ENCODE results near the gene RASIP1. TPM values are rescaled to one million over a fixed set of nuclear protein-coding genes. Genes with fewer than 3 reads are reported as not detected.
"Not testable (repeated sequence)": the region's sequence is repeated elsewhere in the genome, so short reads cannot be mapped to it uniquely, and the experiment has no call there.

Gene RASIP1, protein sequence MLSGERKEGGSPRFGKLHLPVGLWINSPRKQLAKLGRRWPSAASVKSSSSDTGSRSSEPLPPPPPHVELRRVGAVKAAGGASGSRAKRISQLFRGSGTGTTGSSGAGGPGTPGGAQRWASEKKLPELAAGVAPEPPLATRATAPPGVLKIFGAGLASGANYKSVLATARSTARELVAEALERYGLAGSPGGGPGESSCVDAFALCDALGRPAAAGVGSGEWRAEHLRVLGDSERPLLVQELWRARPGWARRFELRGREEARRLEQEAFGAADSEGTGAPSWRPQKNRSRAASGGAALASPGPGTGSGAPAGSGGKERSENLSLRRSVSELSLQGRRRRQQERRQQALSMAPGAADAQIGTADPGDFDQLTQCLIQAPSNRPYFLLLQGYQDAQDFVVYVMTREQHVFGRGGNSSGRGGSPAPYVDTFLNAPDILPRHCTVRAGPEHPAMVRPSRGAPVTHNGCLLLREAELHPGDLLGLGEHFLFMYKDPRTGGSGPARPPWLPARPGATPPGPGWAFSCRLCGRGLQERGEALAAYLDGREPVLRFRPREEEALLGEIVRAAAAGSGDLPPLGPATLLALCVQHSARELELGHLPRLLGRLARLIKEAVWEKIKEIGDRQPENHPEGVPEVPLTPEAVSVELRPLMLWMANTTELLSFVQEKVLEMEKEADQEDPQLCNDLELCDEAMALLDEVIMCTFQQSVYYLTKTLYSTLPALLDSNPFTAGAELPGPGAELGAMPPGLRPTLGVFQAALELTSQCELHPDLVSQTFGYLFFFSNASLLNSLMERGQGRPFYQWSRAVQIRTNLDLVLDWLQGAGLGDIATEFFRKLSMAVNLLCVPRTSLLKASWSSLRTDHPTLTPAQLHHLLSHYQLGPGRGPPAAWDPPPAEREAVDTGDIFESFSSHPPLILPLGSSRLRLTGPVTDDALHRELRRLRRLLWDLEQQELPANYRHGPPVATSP
- total RNA-seq: 23.5 TPM

GRCh38 chr19:48740164-48740972 lies at the start of gene RASIP1:
TSS of gene RASIP1 (minus strand) at chr19:48740610. CDS start at chr19:48740282, 328 bp downstream.
- H3K9ac ChIP-seq (ENCODE audit: low read depth in 1 of 3, low read length in 3 of 3): peak within 1 kb of the TSS; percentile 68 to 83 (median 72)

DNA sequence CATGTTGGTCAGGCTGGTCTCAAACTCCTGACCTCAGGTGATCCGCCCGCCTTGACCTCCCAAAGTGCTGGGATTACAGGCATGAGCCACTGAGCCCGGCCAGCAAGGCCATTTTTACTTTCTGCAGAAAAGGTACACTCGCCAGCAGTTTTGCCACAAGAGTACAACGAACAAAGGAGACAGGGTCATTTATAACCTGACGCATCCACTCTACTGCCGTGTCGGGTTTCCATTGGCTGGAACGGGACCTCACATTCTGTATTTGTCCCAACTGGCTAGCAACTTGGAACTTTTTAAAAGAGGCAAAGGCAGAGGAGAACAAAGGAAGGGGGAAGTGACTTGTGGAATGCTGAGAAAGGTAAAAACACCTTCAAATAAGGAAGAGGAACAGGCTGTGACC lies 46.9 kb upstream of the RASIP1 start:
- not testable (repeated sequence) for H3K4me3 ChIP-seq (ENCODE audit: low read length in 3 of 3); H3K27me3 ChIP-seq (ENCODE audit: control insufficient read depth in 3 of 3, insufficient read depth in 3 of 3, low read length in 3 of 3); H3K9me3 ChIP-seq (ENCODE audit: control insufficient read depth in 3 of 3, low read length in 3 of 3); H3K4me1 ChIP-seq (ENCODE audit: control insufficient read depth in 3 of 3, insufficient read depth in 3 of 3, low read length in 3 of 3); H3K36me3 ChIP-seq (ENCODE audit: control insufficient read depth in 3 of 3, insufficient read depth in 3 of 3, low read length in 3 of 3)
- Histone ChIP-seq H3K27ac (ENCODE audit: low read depth, low read length) (peak overlapping the region; percentile 46), H3K9ac (ENCODE audit: low read depth in 1 of 3, low read length in 3 of 3) (peak overlapping the region in 1 of 3 donors; percentile 64)

More at GRCh38 chr19:48740164-48740972, at the start of gene RASIP1:
- H3K36me3 ChIP-seq (ENCODE audit: control insufficient read depth in 3 of 3, insufficient read depth in 3 of 3, low read length in 3 of 3): no peaks in the 10 kb centered on the region
- no peaks in the 10 kb centered on the region for H3K27me3 ChIP-seq (ENCODE audit: control insufficient read depth in 3 of 3, insufficient read depth in 3 of 3, low read length in 3 of 3)
- peak within 1 kb of the TSS; percentile 57 to 76 (median 72) for H3K4me3 ChIP-seq (ENCODE audit: low read length in 3 of 3)
- H3K27ac ChIP-seq (ENCODE audit: low read depth, low read length): peak within 1 kb of the TSS; percentile 79
- H3K4me1 ChIP-seq (ENCODE audit: control insufficient read depth in 3 of 3, insufficient read depth in 3 of 3, low read length in 3 of 3): peaks cover 14 to 27% (median 25%) of the 10 kb centered on the region in 3 donors
- no peaks in the 10 kb centered on the region for H3K9me3 ChIP-seq (ENCODE audit: control insufficient read depth in 3 of 3, low read length in 3 of 3)

DNA sequence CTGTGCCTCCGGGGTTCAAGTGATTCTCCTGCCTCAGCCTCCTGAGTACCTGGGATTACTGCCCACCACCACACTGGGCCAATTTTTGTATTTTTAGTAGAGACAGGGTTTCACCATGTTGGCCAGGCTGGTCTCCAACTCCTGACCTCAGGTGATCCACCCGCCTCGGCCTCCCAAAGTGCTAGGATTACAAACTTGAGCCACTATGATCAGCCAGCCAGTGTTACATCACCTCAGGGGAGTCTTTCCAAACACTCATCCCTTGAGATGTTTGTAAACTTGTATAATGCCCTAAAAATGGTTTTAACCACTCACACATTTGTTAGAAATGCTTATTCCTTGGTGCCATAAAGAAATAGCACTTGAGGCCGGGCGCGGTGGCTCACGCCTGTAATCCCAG lies 46.0 kb upstream of the RASIP1 start:
- not testable (repeated sequence) for H3K9me3 ChIP-seq (ENCODE audit: control insufficient read depth in 3 of 3, low read length in 3 of 3); H3K36me3 ChIP-seq (ENCODE audit: control insufficient read depth in 3 of 3, insufficient read depth in 3 of 3, low read length in 3 of 3); H3K9ac ChIP-seq (ENCODE audit: low read depth in 1 of 3, low read length in 3 of 3); H3K4me3 ChIP-seq (ENCODE audit: low read length in 3 of 3); H3K27me3 ChIP-seq (ENCODE audit: control insufficient read depth in 3 of 3, insufficient read depth in 3 of 3, low read length in 3 of 3); H3K27ac ChIP-seq (ENCODE audit: low read depth, low read length)
- H3K4me1 ChIP-seq (ENCODE audit: control insufficient read depth in 3 of 3, insufficient read depth in 3 of 3, low read length in 3 of 3): peaks cover 3 to 10% (median 6%) of the 10 kb centered on the region in 3 donors

- H3K27ac ChIP-seq (ENCODE audit: low read depth, low read length): no peak overlapping the region
- H3K4me3 ChIP-seq (ENCODE audit: low read length in 3 of 3): no peak overlapping the region
- H3K9ac ChIP-seq (ENCODE audit: low read depth in 1 of 3, low read length in 3 of 3): no peak overlapping the region
- no peaks in the 10 kb centered on the region for H3K9me3 ChIP-seq (ENCODE audit: control insufficient read depth in 3 of 3, low read length in 3 of 3)
- H3K27me3 ChIP-seq (ENCODE audit: control insufficient read depth in 3 of 3, insufficient read depth in 3 of 3, low read length in 3 of 3): no peaks in the 10 kb centered on the region
- H3K4me1 ChIP-seq (ENCODE audit: control insufficient read depth in 3 of 3, insufficient read depth in 3 of 3, low read length in 3 of 3): peaks cover 3 to 17% (median 11%) of the 10 kb centered on the region in 3 donors
- no peaks in the 10 kb centered on the region for H3K36me3 ChIP-seq (ENCODE audit: control insufficient read depth in 3 of 3, insufficient read depth in 3 of 3, low read length in 3 of 3)
These were observed 44.1 kb upstream of the RASIP1 start for GRCh38 chr19:48784527-48784926.

- no peak overlapping the region for H3K4me3 ChIP-seq (ENCODE audit: low read length in 3 of 3)
- H3K27ac ChIP-seq (ENCODE audit: low read depth, low read length): peak overlapping the region; percentile 64
- no peak overlapping the region for H3K9ac ChIP-seq (ENCODE audit: low read depth in 1 of 3, low read length in 3 of 3)
- H3K4me1 ChIP-seq (ENCODE audit: control insufficient read depth in 3 of 3, insufficient read depth in 3 of 3, low read length in 3 of 3): peaks cover 0 to 9% (median 5%) of the 10 kb centered on the region in 3 donors
- H3K27me3 ChIP-seq (ENCODE audit: control insufficient read depth in 3 of 3, insufficient read depth in 3 of 3, low read length in 3 of 3): no peaks in the 10 kb centered on the region
- peaks cover 0 to 5% (median 2%) of the 10 kb centered on the region in 3 donors for H3K9me3 ChIP-seq (ENCODE audit: control insufficient read depth in 3 of 3, low read length in 3 of 3)
- no peaks in the 10 kb centered on the region for H3K36me3 ChIP-seq (ENCODE audit: control insufficient read depth in 3 of 3, insufficient read depth in 3 of 3, low read length in 3 of 3)
These were observed 40.4 kb upstream of the RASIP1 start for GRCh38 chr19:48780631-48781391.

- peaks cover 0 to 9% (median 5%) of the 10 kb centered on the region in 3 donors for H3K4me1 ChIP-seq (ENCODE audit: control insufficient read depth in 3 of 3, insufficient read depth in 3 of 3, low read length in 3 of 3)
- H3K27ac ChIP-seq (ENCODE audit: low read depth, low read length): no peak overlapping the region
- H3K9me3 ChIP-seq (ENCODE audit: control insufficient read depth in 3 of 3, low read length in 3 of 3): peaks cover 0 to 5% (median 2%) of the 10 kb centered on the region in 3 donors
- no peaks in the 10 kb centered on the region for H3K36me3 ChIP-seq (ENCODE audit: control insufficient read depth in 3 of 3, insufficient read depth in 3 of 3, low read length in 3 of 3)
- H3K9ac ChIP-seq (ENCODE audit: low read depth in 1 of 3, low read length in 3 of 3): no peak overlapping the region
- H3K4me3 ChIP-seq (ENCODE audit: low read length in 3 of 3): no peak overlapping the region
- H3K27me3 ChIP-seq (ENCODE audit: control insufficient read depth in 3 of 3, insufficient read depth in 3 of 3, low read length in 3 of 3): no peaks in the 10 kb centered on the region
These were observed 39.2 kb upstream of the RASIP1 start for GRCh38 chr19:48779636-48780035.

GRCh38 chr19:48777720-48778119 lies 37.3 kb upstream of the RASIP1 start:
- no peaks in the 10 kb centered on the region for H3K27me3 ChIP-seq (ENCODE audit: control insufficient read depth in 3 of 3, insufficient read depth in 3 of 3, low read length in 3 of 3)

DNA sequence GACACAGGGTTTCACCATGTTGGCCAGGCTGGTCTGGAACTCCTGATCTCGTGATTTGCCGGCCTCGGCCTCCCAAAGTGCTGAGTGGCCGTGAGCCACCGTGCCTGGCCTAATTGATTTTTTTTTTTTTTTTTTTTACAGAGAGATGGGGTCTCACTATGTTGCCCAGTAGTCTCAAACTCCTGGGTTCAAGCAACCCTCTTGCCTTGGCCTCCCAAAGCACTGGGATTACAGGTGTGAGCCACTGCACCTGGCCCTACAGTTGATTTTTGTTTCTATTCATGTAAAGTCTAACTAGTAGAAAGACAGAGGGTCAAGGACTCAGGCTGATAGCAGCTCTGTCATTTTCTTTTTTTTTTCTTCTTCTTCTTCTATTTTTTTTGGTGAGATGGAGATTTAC lies 36.7 kb upstream of the RASIP1 start:
- H3K27ac ChIP-seq (ENCODE audit: low read depth, low read length): no peak overlapping the region
- no peak overlapping the region for H3K4me3 ChIP-seq (ENCODE audit: low read length in 3 of 3)
- H3K27me3 ChIP-seq (ENCODE audit: control insufficient read depth in 3 of 3, insufficient read depth in 3 of 3, low read length in 3 of 3): no peaks in the 10 kb centered on the region
- H3K9ac ChIP-seq (ENCODE audit: low read depth in 1 of 3, low read length in 3 of 3): no peak overlapping the region
- H3K9me3 ChIP-seq (ENCODE audit: control insufficient read depth in 3 of 3, low read length in 3 of 3): peaks cover 0 to 5% (median 2%) of the 10 kb centered on the region in 3 donors
- H3K4me1 ChIP-seq (ENCODE audit: control insufficient read depth in 3 of 3, insufficient read depth in 3 of 3, low read length in 3 of 3): peaks cover 2 to 12% (median 11%) of the 10 kb centered on the region in 3 donors
- H3K36me3 ChIP-seq (ENCODE audit: control insufficient read depth in 3 of 3, insufficient read depth in 3 of 3, low read length in 3 of 3): no peaks in the 10 kb centered on the region

More at GRCh38 chr19:48777720-48778119, 37.3 kb upstream of the RASIP1 start:
- Histone ChIP-seq H3K9me3 (ENCODE audit: control insufficient read depth in 3 of 3, low read length in 3 of 3) (peaks cover 0 to 5% (median 2%) of the 10 kb centered on the region in 3 donors), H3K4me3 (ENCODE audit: low read length in 3 of 3) (no peak overlapping the region), H3K36me3 (ENCODE audit: control insufficient read depth in 3 of 3, insufficient read depth in 3 of 3, low read length in 3 of 3) (no peaks in the 10 kb centered on the region), H3K4me1 (ENCODE audit: control insufficient read depth in 3 of 3, insufficient read depth in 3 of 3, low read length in 3 of 3) (peaks cover 0 to 13% (median 9%) of the 10 kb centered on the region in 3 donors), H3K27ac (ENCODE audit: low read depth, low read length) (no peak overlapping the region), H3K9ac (ENCODE audit: low read depth in 1 of 3, low read length in 3 of 3) (no peak overlapping the region)

GRCh38 chr19:48772503-48772953 lies 32.1 kb upstream of the RASIP1 start:
- Histone ChIP-seq H3K4me3 (ENCODE audit: low read length in 3 of 3) (no peak overlapping the region), H3K9me3 (ENCODE audit: control insufficient read depth in 3 of 3, low read length in 3 of 3) (no peaks in the 10 kb centered on the region), H3K27ac (ENCODE audit: low read depth, low read length) (peak overlapping the region; percentile 85), H3K27me3 (ENCODE audit: control insufficient read depth in 3 of 3, insufficient read depth in 3 of 3, low read length in 3 of 3) (no peaks in the 10 kb centered on the region), H3K36me3 (ENCODE audit: control insufficient read depth in 3 of 3, insufficient read depth in 3 of 3, low read length in 3 of 3) (no peaks in the 10 kb centered on the region), H3K4me1 (ENCODE audit: control insufficient read depth in 3 of 3, insufficient read depth in 3 of 3, low read length in 3 of 3) (peaks cover 20 to 24% (median 21%) of the 10 kb centered on the region in 3 donors), H3K9ac (ENCODE audit: low read depth in 1 of 3, low read length in 3 of 3) (no peak overlapping the region)
